Right lobe of liver (tissue), 6 donors: ENCODE measurements around the gene CIROP. TPM values are rescaled to one million over a fixed set of nuclear protein-coding genes. Genes with fewer than 3 reads are reported as not detected.
A peak's percentile ranks its signal among the peaks of the same experiment; 100 is the strongest.

Experiments
- ATAC-seq, 4 donors: fragments of 200-7000 bp; cut with Tn5 transposase; one replicate each; pipeline ENCODE4 v1.9.1; 2020; ENCODE audit warnings: mild to moderate bottlenecking in 4 of 4, moderate library complexity in 4 of 4
- DNase-seq, 3 donors: peaks; one replicate each; pipeline ENCODE4 v3.0.0-alpha.2; 2020
- H3K27ac ChIP-seq, 3 donors: fragments of 200-600 bp; one replicate each; pipeline ENCODE4 v1.8.0; 2022
- H3K27me3 ChIP-seq, 2 donors: fragments of 200-600 bp; one replicate each; pipeline ENCODE4 v1.8.0; 2022
- H3K36me3 ChIP-seq, 4 donors: fragments of 200-600 bp; sonication (generic) in 1 of 4; one replicate each; pipeline versions ENCODE4 v1.5.1 to v1.8.0; 2017 to 2022; ENCODE audit warnings: control low read depth in 1 of 4
- H3K4me1 ChIP-seq, 4 donors: fragments of 200-600 bp; sonication (generic) in 1 of 4; one replicate each; pipeline versions ENCODE4 v1.5.1 to v1.8.0; 2017 to 2022; ENCODE audit warnings: control low read depth in 1 of 4
- H3K4me3 ChIP-seq, 3 donors: fragments of 200-600 bp; one replicate each; pipeline ENCODE4 v1.8.0; 2022
- H3K9me3 ChIP-seq, 4 donors: fragments of 200-600 bp; sonication (generic) in 1 of 4; one replicate each; pipeline versions ENCODE4 v1.5.1 to v1.8.0; 2017 to 2022; ENCODE audit warnings: control low read depth in 1 of 4
- CTCF ChIP-seq, 4 donors: fragments of 200-600 bp in 3 of 4; fragments of 450-650 bp in 1 of 4; IDR thresholded peaks; one replicate each; pipeline versions ENCODE4 v1.5.1 to v1.8.0; 2016 to 2022; ENCODE audit warnings: antibody characterized with exemption in 4 of 4, mild to moderate bottlenecking in 2 of 4
- POLR2A ChIP-seq: fragments of 450-650 bp; IDR thresholded peaks from one replicate; pipeline ENCODE4 v1.6.1; 2017; ENCODE audit warnings: antibody characterized with exemption, mild to moderate bottlenecking
- WGBS: methylation state at CpG from one replicate; pipeline ENCODE4 v1.1.6; 2018; ENCODE audit warnings: low coverage, low lambda C conversion rate; ENCODE audit not compliant: insufficient coverage; ENCODE audit errors: missing lambda C conversion rate; 5-methylcytosine and 5-hydroxymethylcytosine counted together
- intact Hi-C, 2 donors: fragments of 100-400 bp; cut with DNase I; formaldehyde crosslinking; loops; one replicate each; pipeline versions ENCODE4 v1.11.2 to v1.14.1; 2022
- total RNA-seq, 6 experiments: library from RNA; depleted of rRNA in 2 of 6; stranded (reverse); fragments of >200 nt in 2 of 6; fragmentation: NEBNext Ultra II Directional in 3 of 6; extraction: Animal tissue kit (Norgen Biotek cat#: 25700) in 3 of 6; gene quantifications; one replicate each; pipeline versions ENCODE4 v1.1.0 to v1.2.4, GENCODE V29; 2016 to 2023
- donor health status: DM: no; HTN: yes; CAD: no.
- donor health status: DM: no; HTN: no; CAD: no.
- donor health status: DM: no; HTN: no; CAD: no.
- donor health status: DM: no; HTN: yes; CAD: no.
- donor health status: DM: no; HTN: yes; CAD: no.

The CIROP gene
- total RNA-seq, 6 experiments from 2014 or later = not detected

GRCh38 chr14:23060536-23061260, 44.1 kb downstream of the CIROP start:
- ATAC-seq (no peak), DNase-seq (no peak)
- Histone ChIP-seq H3K36me3 (peaks cover 23 to 69% (median 40%) of the 10 kb centered on the region in 4 donors), H3K4me3 (no peak overlapping the region), H3K4me1 (peaks cover 0 to 6% (median 0%) of the 10 kb centered on the region in 4 donors), H3K27ac (no peak overlapping the region), H3K9me3 (no peaks in the 10 kb centered on the region), H3K27me3 (no peaks in the 10 kb centered on the region)
- WGBS = 89% methylated on average over 12 of the region's 17 CpGs
- intact Hi-C loops = no loop called here
- TF ChIP-seq CTCF (IDR thresholded peaks at IDR 0.05) (no peak), POLR2A (no peak)

GRCh38 chr14:23058654-23059504, 45.9 kb downstream of the CIROP start:
- Histone ChIP-seq H3K4me1 (peaks cover 0 to 6% (median 0%) of the 10 kb centered on the region in 4 donors), H3K27ac (no peak overlapping the region), H3K4me3 (no peak overlapping the region), H3K36me3 (peaks cover 19 to 52% (median 32%) of the 10 kb centered on the region in 4 donors), H3K27me3 (no peaks in the 10 kb centered on the region), H3K9me3 (no peaks in the 10 kb centered on the region)
- no peak for TF ChIP-seq CTCF (IDR thresholded peaks at IDR 0.05)
- no peak for TF ChIP-seq POLR2A
- DNase-seq = no peak
- intact Hi-C loops = loop anchor here (5.0 kb wide), 1 partner anchor 72 kb away; no protein-coding TSS in a partner anchor
- 89% methylated on average over 16 of the region's 32 CpGs for WGBS
- ATAC-seq = no peak

- peak overlapping the region in 2 of 3 donors; percentile 41 to 43 for H3K27ac ChIP-seq
- H3K9me3 ChIP-seq = no peaks in the 10 kb centered on the region
- H3K27me3 ChIP-seq = no peaks in the 10 kb centered on the region
- intact Hi-C loops = loop anchor here (5.0 kb wide), 1 partner anchor 71 kb away; no protein-coding TSS in a partner anchor
- 3% methylated on average over 5 of the region's 51 CpGs for WGBS
- peak overlapping the region; percentile 61 to 65 (median 64) for H3K4me3 ChIP-seq
- peaks cover 0 to 6% (median 0%) of the 10 kb centered on the region in 4 donors for H3K4me1 ChIP-seq
- DNase-seq (peak; percentile 86 to 90 (median 87)), ATAC-seq (peak; percentile 82 to 90 (median 86))
- peaks cover 10 to 44% (median 24%) of the 10 kb centered on the region in 4 donors for H3K36me3 ChIP-seq
- TF ChIP-seq CTCF (IDR thresholded peaks at IDR 0.05) = peak; percentile 90 to 96 (median 95)
- no peak for TF ChIP-seq POLR2A
These were observed 46.8 kb downstream of the CIROP start for GRCh38 chr14:23057757-23058653.
